GM04503 (cell line): ENCODE results near the gene UNC45A.
"Not testable (repeated sequence)": the region's sequence is repeated elsewhere in the genome, so short reads cannot be mapped to it uniquely, and the experiment has no call there.

Experiments used
- DNase-seq: peaks from one replicate; pipeline ENCODE4 v3.0.0-alpha.2; 2012; ENCODE audit warnings: low read depth

UNC45A gene

DNA sequence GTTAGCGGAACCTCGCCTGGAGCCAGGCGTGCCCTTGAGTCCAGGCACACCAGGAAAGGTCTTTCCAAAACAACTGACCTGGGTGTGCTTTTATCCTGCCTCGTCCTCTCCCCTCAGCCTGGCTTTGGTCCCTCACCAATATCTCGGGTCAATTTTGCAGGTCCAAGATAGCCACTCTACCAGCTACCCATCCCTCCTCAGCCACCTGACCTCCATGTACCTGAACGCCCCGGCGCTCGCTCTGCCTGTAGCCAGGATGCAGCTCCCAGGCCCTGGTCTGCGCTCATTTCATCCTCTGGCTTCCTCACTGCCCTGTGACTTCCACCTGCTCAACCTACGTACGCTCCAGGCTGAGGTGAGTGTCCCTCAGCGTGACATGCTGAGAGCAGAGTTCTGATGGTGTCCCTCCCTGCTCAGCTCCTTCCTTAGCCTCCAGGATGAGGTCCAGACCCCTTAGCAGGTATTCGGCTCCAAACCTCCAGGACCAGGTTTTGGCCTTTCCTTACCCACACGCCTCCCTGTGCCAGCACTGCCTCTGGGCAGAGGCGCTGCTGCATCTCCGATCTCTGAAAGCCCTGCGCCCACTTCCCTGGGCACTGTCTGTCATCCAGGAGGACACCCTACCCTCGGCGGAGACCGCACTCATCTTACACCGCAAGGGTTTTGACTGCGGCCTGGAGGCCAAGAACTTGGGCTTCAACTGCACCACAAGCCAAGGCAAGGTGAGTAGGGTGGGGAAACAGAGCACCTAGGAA is 16.9 kb upstream of the UNC45A start:
- no peak for DNase-seq

DNA sequence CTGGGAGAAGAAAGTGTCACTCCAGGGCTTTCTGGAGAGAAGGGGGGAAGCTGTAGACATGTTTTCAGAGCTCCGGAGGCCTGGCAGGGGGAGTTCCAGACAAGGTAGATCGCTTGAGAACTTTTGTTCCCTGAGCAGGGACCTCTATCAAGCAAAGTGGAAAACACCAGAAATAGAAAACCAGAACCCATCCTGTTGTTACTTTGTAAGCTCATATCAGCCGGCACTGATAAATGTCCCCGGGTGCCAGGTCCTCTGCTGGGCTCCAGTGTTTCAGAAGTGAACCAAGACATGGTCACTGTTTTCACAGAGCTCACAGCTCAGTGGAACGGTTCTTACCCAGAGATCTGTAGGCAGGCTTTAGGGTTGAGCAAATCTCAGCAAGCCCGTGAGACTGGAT is 16.2 kb upstream of the UNC45A start:
- DNase-seq = no peak

- no peak for DNase-seq
Observed at GRCh38 chr15:90921887-90922286, 13.2 kb upstream of the UNC45A start.

- DNase-seq = not testable (repeated sequence)
Observed at GRCh38 chr15:90922712-90923322, 12.3 kb upstream of the UNC45A start.

DNA sequence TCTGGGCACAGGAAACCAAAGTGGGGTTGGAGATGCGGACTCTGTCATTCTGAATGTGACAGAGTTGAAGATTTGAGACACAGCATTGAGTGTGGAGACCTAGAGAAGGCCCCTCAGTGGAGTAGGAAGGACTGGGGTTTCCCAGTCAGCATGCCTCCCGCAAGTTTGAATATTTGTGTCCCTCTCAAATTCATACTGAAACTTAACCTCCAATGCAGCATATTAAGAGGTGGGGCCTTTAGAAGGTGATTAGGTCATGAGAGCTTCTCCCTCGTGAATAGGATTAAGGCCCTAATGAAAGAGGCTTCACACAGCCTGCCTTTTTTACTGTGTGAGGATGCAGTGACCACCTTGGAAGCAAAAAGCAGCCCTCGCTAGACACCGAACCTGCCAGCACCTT is 10.7 kb upstream of the UNC45A start:
- no peak for DNase-seq

GRCh38 chr15:90926766-90927165 is 8.3 kb upstream of the UNC45A start:
- not testable (repeated sequence) for DNase-seq

DNA sequence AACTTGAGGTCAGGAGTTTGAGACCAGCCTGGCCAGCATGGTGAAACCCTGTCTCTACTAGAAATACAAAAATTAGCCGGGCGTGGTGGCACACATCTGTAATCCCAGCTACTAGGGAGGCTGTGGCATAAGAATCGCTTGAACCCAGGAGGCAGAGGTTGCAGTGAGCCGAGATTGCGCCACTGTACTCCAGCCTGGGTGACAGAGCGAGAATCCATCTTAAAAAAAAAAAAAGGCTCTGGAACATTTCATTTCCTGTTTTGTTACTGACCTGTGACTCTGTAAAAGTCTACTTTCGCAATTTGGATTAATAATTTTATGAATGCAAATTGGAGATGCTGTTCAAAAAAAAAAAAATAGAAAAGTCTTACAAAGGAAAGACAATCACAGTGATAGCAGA is 7.0 kb upstream of the UNC45A start:
- not testable (repeated sequence) for DNase-seq

- DNase-seq = no peak
Observed at GRCh38 chr15:90929246-90930019, 5.7 kb upstream of the UNC45A start.

DNA sequence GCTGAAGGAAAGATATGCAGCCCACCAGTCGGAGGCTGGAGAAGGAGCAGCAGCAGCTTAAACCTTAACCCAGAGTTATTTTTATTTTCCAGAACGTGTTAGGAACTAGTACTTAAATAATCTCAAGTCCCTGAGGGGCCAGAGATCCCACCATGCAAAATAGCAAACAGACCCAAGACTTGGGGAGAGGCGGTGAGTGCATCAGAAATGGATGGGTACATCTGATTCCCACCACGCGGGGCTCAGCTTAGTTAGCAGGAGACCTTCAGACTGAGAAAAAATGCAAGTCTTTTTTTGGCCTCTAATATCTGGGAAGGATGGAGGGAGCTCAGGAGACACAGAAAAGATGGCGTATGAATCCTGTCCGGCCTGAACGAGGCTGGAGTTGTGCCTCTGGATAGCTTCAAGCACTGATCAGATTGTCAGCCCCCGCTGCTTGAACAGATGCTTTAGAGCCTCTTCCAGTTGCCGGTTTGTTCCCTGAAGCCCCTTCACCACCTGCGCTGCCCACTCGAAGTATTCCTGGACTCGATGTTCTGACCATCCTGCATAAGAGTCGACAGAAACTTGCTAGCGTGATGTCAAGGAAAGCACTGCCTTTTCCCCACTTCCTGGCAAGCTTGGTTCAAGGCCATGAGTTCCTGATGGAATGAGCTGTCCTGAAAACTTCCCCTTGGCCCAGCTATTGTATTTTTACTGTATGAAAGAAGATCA is 4.1 kb upstream of the UNC45A start:
- no peak for DNase-seq

GRCh38 chr15:90931575-90931827 is 3.6 kb upstream of the UNC45A start:
- no peak for DNase-seq

GRCh38 chr15:90931828-90932659 is 3.0 kb upstream of the UNC45A start, which contains the start of gene HDDC3:
Gene HDDC3, minus strand, starts transcription at chr15:90932549. Its CDS starts 9 bp downstream, at chr15:90932540.
- no peak for DNase-seq

- no peak for DNase-seq
Observed at GRCh38 chr15:90932660-90932991, 2.5 kb upstream of the UNC45A start.

- DNase-seq = no peak
Observed at GRCh38 chr15:90933301-90933700, 1.8 kb upstream of the UNC45A start.

DNA sequence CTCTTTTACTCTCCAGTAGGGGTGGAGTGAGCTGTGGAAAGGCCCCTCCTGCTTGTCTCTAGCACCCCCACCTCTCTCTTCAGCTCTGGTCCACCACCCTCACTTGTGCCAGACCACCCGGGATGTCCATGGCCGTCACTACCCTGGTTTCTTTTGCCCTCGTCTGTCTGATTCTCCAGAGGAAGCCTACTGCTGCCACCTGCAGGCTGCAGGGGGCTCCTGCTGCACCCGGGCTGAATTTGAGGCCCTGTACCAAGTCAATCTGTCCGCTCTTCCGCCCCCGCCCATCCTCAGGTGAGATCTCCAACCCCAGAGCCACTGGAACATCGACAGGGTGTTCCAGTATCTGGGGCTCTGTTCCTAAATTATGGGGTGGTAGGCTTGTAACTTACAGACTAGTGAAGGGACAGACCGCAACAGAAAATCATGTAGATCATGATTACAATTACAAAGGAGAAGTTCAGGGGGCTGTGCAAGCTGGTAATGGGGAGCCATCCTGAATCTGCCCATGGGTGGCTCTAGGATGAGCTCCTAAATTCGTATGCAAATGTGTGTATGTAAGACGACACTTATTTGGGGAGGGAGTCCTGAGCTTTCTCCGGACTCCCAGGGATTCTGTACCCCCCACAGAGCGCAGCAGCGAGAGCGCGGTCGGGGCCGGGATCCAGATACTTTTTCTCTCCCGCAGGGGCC is 683 bp upstream of the UNC45A start:
- DNase-seq = no peak

- no peak for DNase-seq
Observed at GRCh38 chr15:90936823-90937222, 1.7 kb downstream of the UNC45A start.

DNA sequence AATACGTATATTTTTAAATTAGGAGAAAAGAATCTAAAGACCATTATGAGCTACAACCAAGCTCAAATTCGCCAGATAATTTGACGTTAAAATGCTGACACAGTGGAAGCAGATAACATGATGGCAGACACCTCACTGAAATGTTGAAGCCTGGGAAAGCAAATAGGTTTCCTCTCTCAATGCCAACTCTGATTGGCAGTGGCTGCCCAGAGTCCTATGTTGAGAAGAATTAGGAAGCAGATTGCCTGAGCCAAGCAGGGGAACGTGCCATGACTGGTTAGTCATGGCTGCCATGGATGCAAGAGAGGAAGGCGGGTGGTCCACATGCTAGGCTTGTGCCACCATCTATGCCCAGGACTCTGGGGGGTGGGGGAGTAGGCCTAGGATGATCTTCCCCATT is 3.2 kb downstream of the UNC45A start:
- no peak for DNase-seq

GRCh38 chr15:90939756-90940155 is 4.7 kb downstream of the UNC45A start:
- no peak for DNase-seq

DNA sequence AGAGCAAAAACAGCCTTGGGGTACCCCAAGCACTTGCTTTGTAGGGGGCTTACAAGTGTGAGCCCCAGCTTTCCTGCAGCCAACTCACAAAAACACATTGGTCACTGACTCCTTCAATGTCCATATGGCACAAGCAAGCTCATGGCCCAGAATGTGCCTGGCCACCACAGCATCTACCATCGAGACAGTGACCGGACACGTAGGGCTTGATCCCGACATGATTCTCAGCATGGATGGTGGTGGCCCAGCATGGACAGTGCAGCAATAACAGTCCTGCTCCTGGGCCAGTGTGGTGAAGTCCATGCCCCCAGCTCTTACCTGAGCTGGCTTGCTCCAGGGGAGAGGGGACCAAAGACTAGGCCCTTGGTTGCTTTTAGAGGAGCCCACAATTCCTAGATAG is 6.0 kb downstream of the UNC45A start:
- no peak for DNase-seq

GRCh38 chr15:90942354-90943120 is 7.5 kb downstream of the UNC45A start:
- DNase-seq = no peak

GRCh38 chr15:90945091-90945490 is 10.0 kb downstream of the UNC45A start:
- DNase-seq = no peak

DNA sequence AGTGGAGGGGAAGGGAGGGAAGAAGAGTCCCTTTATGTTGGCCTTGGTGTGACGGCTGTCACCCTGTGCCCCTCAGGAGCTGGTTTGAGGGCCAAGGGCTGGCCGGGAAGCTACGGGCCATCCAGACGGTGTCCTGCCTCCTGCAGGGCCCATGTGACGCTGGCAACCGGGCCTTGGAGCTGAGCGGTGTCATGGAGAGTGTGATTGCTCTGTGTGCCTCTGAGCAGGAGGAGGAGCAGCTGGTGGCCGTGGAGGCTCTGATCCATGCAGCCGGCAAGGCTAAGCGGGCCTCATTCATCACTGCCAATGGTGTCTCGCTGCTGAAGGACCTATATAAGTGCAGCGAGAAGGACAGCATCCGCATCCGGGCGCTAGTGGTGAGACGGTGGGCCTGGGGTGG is 11.5 kb downstream of the UNC45A start:
- no peak for DNase-seq
